HCEC 1CT (cell line): Measurements from ENCODE around the gene OR7C2.

ENCODE experiments used
- DNase-seq: peaks from one replicate; pipeline ENCODE4 v3.0.0-alpha.2; 2017

OR7C2 gene

DNA sequence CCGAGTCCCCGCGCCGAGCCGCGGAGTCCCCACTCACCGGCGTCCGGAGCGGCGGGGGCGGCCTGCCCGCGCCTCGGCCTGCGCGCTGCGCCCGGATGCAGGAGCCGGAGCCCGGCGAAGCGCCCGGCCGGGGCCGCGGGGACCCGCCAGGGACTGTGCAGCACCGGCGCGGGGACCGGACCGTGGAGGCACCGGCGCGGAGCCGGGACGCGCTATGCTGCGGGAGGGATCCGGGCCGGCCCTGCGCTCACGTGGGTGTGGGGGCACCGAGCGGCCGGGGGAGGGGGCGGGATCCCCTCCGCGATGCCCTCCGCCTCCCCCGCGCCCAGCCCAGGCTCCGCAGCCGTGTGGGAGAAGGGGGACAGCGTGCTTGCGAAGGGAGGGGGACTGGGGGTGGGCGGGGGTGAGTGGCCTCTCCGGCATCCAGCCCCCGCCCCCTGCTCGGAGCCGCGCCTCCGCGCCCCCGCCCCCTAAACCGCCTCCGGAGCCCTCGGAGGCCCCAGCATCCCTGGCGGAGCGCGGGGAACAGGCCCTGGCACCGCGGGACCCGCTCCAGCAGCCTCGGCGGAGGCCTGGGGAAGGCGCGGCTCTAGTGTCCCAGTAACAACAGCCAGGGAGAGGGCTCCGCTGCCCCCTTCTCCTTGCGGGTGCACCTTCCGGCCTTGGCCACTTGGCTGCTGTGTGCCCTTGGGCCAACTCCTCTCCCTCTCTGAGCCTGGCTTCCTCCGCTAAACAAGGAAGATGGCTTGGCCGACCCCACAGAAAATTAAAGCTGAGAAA lies 38.4 kb downstream of the OR7C2 start, which contains the start of gene SLC1A6:
TSS of gene SLC1A6 (minus strand) at position 389 of the 780 bp plus-strand sequence. CDS start 6,954 bp downstream, outside the sequence.
- no peak for DNase-seq

DNA sequence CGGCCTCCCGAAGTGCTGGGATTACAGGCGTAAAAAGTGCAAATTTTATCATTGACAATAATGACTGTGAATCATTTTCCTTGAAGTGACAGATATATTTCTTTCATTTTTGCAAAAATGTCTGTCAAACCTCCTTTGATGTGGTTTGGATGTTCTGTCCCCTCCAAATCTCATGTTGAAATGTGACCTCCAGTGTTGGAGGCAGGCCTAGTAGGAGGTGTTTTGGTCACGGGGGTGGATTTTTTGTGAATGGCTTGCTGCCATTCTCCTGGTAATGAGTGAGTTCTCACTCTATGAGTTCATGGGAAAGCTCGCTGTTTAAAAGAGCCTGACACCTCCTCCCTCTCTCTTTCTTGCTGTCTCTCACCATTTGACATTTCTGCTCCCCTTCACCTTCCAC lies 43.8 kb downstream of the OR7C2 start:
- DNase-seq: no peak
